ENCODE results near the gene PLCH1.

The PLCH1 gene

DNA sequence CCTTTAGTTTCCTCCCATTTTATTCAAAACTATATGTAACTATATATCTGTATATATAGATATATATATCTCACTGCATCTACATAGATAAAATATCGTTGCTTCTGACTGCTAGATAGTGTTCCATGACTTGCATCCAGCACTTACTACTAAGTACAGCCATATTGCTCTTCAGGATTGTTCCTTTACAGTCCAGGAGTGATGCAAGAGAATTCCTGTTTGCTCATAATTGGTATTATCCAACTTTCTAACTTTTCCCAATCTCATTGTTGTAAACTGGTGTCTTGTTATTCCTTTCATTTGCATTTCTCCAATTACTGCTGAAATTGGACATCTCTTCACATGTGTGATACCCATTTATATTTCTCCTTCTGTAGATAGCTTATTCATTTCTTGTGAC, 351.6 kb downstream of the PLCH1 start:
- H3K4me1 ChIP-seq (ENCODE audit: low read length): no peaks in the 10 kb centered on the region
- H3K79me2 ChIP-seq (ENCODE audit: low read length): no peaks in the 10 kb centered on the region
- no peak for TF ChIP-seq EZH2phosphoT487 (IDR thresholded peaks at IDR 0.05; ENCODE audit: low read depth)
- TF ChIP-seq CTCF (IDR thresholded peaks at IDR 0.05; ENCODE audit: low read depth, low read length): no peak
- H3K9me3 ChIP-seq (ENCODE audit: insufficient read depth, low read length): no peaks in the 10 kb centered on the region
- H3K4me3 ChIP-seq (ENCODE audit: low read length): no peak overlapping the region
- no peak overlapping the region for H3K9ac ChIP-seq (ENCODE audit: low read length)
- H3K27me3 ChIP-seq (ENCODE audit: low read depth, low read length): no peaks in the 10 kb centered on the region
- no peaks in the 10 kb centered on the region for H3K36me3 ChIP-seq (replicated peaks; ENCODE audit: low read depth, low read length)
- no peak overlapping the region for H3K27ac ChIP-seq (ENCODE audit: low read length)
- no peaks in the 10 kb centered on the region for H4K20me1 ChIP-seq (ENCODE audit: insufficient read depth, low read length)
- no peak overlapping the region for H2AFZ ChIP-seq (ENCODE audit: low read depth, low read length)
- H3K4me2 ChIP-seq (ENCODE audit: low read length): no peak overlapping the region

GRCh38 chr3:155392138-155392537, 352.7 kb downstream of the PLCH1 start:
- H3K27ac ChIP-seq (ENCODE audit: low read length): no peak overlapping the region
- TF ChIP-seq CTCF (IDR thresholded peaks at IDR 0.05; ENCODE audit: low read depth, low read length) (no peak), EZH2phosphoT487 (IDR thresholded peaks at IDR 0.05; ENCODE audit: low read depth) (no peak)
- no peak overlapping the region for H3K4me3 ChIP-seq (ENCODE audit: low read length)
- H3K4me2 ChIP-seq (ENCODE audit: low read length): no peak overlapping the region
- H3K79me2 ChIP-seq (ENCODE audit: low read length): no peaks in the 10 kb centered on the region
- H3K4me1 ChIP-seq (ENCODE audit: low read length): no peaks in the 10 kb centered on the region
- H3K36me3 ChIP-seq (replicated peaks; ENCODE audit: low read depth, low read length): no peaks in the 10 kb centered on the region
- no peaks in the 10 kb centered on the region for H3K27me3 ChIP-seq (ENCODE audit: low read depth, low read length)
- H4K20me1 ChIP-seq (ENCODE audit: insufficient read depth, low read length): no peaks in the 10 kb centered on the region
- no peak overlapping the region for H2AFZ ChIP-seq (ENCODE audit: low read depth, low read length)
- no peak overlapping the region for H3K9ac ChIP-seq (ENCODE audit: low read length)
- H3K9me3 ChIP-seq (ENCODE audit: insufficient read depth, low read length): no peaks in the 10 kb centered on the region

GRCh38 chr3:155391551-155391958, 353.3 kb downstream of the PLCH1 start:
- no peak overlapping the region for H2AFZ ChIP-seq (ENCODE audit: low read depth, low read length)
- no peak for TF ChIP-seq CTCF (IDR thresholded peaks at IDR 0.05; ENCODE audit: low read depth, low read length)
- no peak for TF ChIP-seq EZH2phosphoT487 (IDR thresholded peaks at IDR 0.05; ENCODE audit: low read depth)

DNA sequence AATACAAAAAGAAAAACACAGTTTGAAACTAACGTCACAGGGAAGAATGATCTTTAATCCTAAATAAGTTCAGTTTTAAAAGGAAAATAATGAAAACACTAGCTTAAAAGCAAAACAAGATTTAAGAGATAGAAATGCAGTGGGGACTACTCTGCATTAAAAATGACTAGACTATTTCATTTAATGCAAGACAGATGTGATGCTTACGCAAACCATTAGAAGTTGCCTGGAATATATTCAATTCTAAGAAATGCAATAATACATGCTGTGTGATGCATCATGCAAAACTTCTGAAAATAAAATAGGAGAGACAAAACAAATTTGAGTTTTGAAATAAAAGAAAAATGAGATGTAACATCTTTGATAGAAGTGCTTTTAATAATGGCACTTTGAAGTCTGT, 353.8 kb downstream of the PLCH1 start:
- Histone ChIP-seq H3K79me2 (ENCODE audit: low read length) (no peaks in the 10 kb centered on the region), H4K20me1 (ENCODE audit: insufficient read depth, low read length) (no peaks in the 10 kb centered on the region), H3K9me3 (ENCODE audit: insufficient read depth, low read length) (no peaks in the 10 kb centered on the region), H2AFZ (ENCODE audit: low read depth, low read length) (no peak overlapping the region), H3K27me3 (ENCODE audit: low read depth, low read length) (no peaks in the 10 kb centered on the region), H3K27ac (ENCODE audit: low read length) (no peak overlapping the region), H3K9ac (ENCODE audit: low read length) (no peak overlapping the region), H3K36me3 (replicated peaks; ENCODE audit: low read depth, low read length) (no peaks in the 10 kb centered on the region), H3K4me3 (ENCODE audit: low read length) (no peak overlapping the region), H3K4me1 (ENCODE audit: low read length) (no peaks in the 10 kb centered on the region), H3K4me2 (ENCODE audit: low read length) (no peak overlapping the region)
- TF ChIP-seq EZH2phosphoT487 (IDR thresholded peaks at IDR 0.05; ENCODE audit: low read depth) (no peak), CTCF (IDR thresholded peaks at IDR 0.05; ENCODE audit: low read depth, low read length) (no peak)

More at GRCh38 chr3:155391551-155391958, 353.3 kb downstream of the PLCH1 start:
- Histone ChIP-seq H3K27me3 (ENCODE audit: low read depth, low read length) (no peaks in the 10 kb centered on the region), H3K79me2 (ENCODE audit: low read length) (no peaks in the 10 kb centered on the region), H3K36me3 (replicated peaks; ENCODE audit: low read depth, low read length) (no peaks in the 10 kb centered on the region), H3K27ac (ENCODE audit: low read length) (no peak overlapping the region), H3K4me2 (ENCODE audit: low read length) (no peak overlapping the region), H3K4me3 (ENCODE audit: low read length) (no peak overlapping the region), H3K9me3 (ENCODE audit: insufficient read depth, low read length) (no peaks in the 10 kb centered on the region), H3K4me1 (ENCODE audit: low read length) (no peaks in the 10 kb centered on the region), H4K20me1 (ENCODE audit: insufficient read depth, low read length) (no peaks in the 10 kb centered on the region), H3K9ac (ENCODE audit: low read length) (no peak overlapping the region)
